Measurements from ENCODE around the gene KCNH2.

- TF ChIP-seq CTCF (conservative IDR thresholded peaks at IDR 0.05; ENCODE audit: low read depth in 2 of 2): no peak
- no peak for TF ChIP-seq EZH2 (IDR thresholded peaks at IDR 0.05; ENCODE audit: low read depth, unreplicated experiment)
- TF ChIP-seq REST (IDR thresholded peaks at IDR 0.05; ENCODE audit: unreplicated experiment): no peak
- TF ChIP-seq EZH2phosphoT487 (IDR thresholded peaks at IDR 0.05; ENCODE audit: unreplicated experiment): no peak
- TF ChIP-seq POLR2AphosphoS5 (IDR thresholded peaks at IDR 0.05; ENCODE audit: low read depth): no peak
- no peak for TF ChIP-seq CREB1 (CRISPR knock-in tag; IDR thresholded peaks at IDR 0.05; ENCODE audit: low read depth)
- TF ChIP-seq ZNF331 (CRISPR knock-in tag; IDR thresholded peaks at IDR 0.05; ENCODE audit: low read depth): no peak
These were observed 25.5 kb upstream of the KCNH2 start for GRCh38 chr7:151003572-151003971.

All from GM23338 (cell line).